Mucosa of stomach (tissue), 1 donor: ENCODE data around the gene SEMA4G.
"Not testable (repeated sequence)": the region's sequence is repeated elsewhere in the genome, so short reads cannot be mapped to it uniquely, and the experiment has no call there.

Experiments used
- H3K27me3 ChIP-seq: one replicate; pipeline ENCODE4 v1.7.0; 2013; ENCODE audit warnings: mild to moderate bottlenecking, low read length; ENCODE audit not compliant: control insufficient read depth, insufficient read depth
- H3K36me3 ChIP-seq: one replicate; pipeline ENCODE4 v1.7.0; 2013; ENCODE audit warnings: low read length; ENCODE audit not compliant: control insufficient read depth, insufficient read depth
- H3K4me1 ChIP-seq: one replicate; pipeline ENCODE4 v1.7.0; 2013; ENCODE audit warnings: mild to moderate bottlenecking, low read length; ENCODE audit not compliant: control insufficient read depth, insufficient read depth
- H3K4me3 ChIP-seq: one replicate; pipeline ENCODE4 v1.7.0; 2013; ENCODE audit warnings: low read length
- H3K9ac ChIP-seq: one replicate; pipeline ENCODE4 v1.7.0; 2013; ENCODE audit warnings: mild to moderate bottlenecking, low read length, moderate library complexity
- H3K9me3 ChIP-seq: one replicate; pipeline ENCODE4 v1.7.0; 2013; ENCODE audit warnings: mild to moderate bottlenecking, low read length, moderate library complexity; ENCODE audit not compliant: control insufficient read depth
- donor health status: Pancreatic carcinoma.

The SEMA4G gene

GRCh38 chr10:100972904-100973535 is 3.7 kb downstream of the SEMA4G start:
- Histone ChIP-seq H3K9me3 (no peaks in the 10 kb centered on the region), H3K4me1 (peaks cover 40% of the 10 kb centered on the region), H3K36me3 (peaks cover 6% of the 10 kb centered on the region), H3K9ac (no peak overlapping the region), H3K27me3 (no peaks in the 10 kb centered on the region), H3K4me3 (no peak overlapping the region)

- H3K9ac ChIP-seq, H3K4me3 ChIP-seq, H3K9me3 ChIP-seq, H3K27me3 ChIP-seq: not testable (repeated sequence)
- Histone ChIP-seq H3K4me1 (peaks cover 28% of the 10 kb centered on the region), H3K36me3 (peaks cover 14% of the 10 kb centered on the region)
Measured at GRCh38 chr10:100975397-100975796, 6.1 kb downstream of the SEMA4G start.

- no peaks in the 10 kb centered on the region for H3K27me3 ChIP-seq
- H3K9ac ChIP-seq: no peak overlapping the region
- no peaks in the 10 kb centered on the region for H3K9me3 ChIP-seq
- H3K36me3 ChIP-seq: peaks cover 14% of the 10 kb centered on the region
- peaks cover 13% of the 10 kb centered on the region for H3K4me1 ChIP-seq
- no peak overlapping the region for H3K4me3 ChIP-seq
Measured at GRCh38 chr10:100976906-100977305, 7.6 kb downstream of the SEMA4G start.

GRCh38 chr10:100977436-100977835 is 8.1 kb downstream of the SEMA4G start:
- Histone ChIP-seq H3K9ac (no peak overlapping the region), H3K4me3 (no peak overlapping the region), H3K4me1 (peaks cover 7% of the 10 kb centered on the region), H3K36me3 (peaks cover 14% of the 10 kb centered on the region), H3K9me3 (no peaks in the 10 kb centered on the region), H3K27me3 (no peaks in the 10 kb centered on the region)

- Histone ChIP-seq H3K4me1 (no peaks in the 10 kb centered on the region), H3K4me3 (no peak overlapping the region), H3K9me3 (no peaks in the 10 kb centered on the region), H3K9ac (no peak overlapping the region), H3K27me3 (no peaks in the 10 kb centered on the region), H3K36me3 (peaks cover 14% of the 10 kb centered on the region)
Measured at GRCh38 chr10:100978121-100978900, 9.0 kb downstream of the SEMA4G start.

GRCh38 chr10:100978901-100979195 is 9.5 kb downstream of the SEMA4G start:
- H3K4me1 ChIP-seq: no peaks in the 10 kb centered on the region
- H3K36me3 ChIP-seq: peaks cover 14% of the 10 kb centered on the region
- H3K4me3 ChIP-seq: no peak overlapping the region
- H3K27me3 ChIP-seq: no peaks in the 10 kb centered on the region
- no peak overlapping the region for H3K9ac ChIP-seq
- H3K9me3 ChIP-seq: no peaks in the 10 kb centered on the region

- H3K36me3 ChIP-seq: peaks cover 14% of the 10 kb centered on the region
Measured at GRCh38 chr10:100979791-100980272, 10.5 kb downstream of the SEMA4G start.

GRCh38 chr10:100980311-100980710 is 11.0 kb downstream of the SEMA4G start:
- Histone ChIP-seq H3K4me1 (no peaks in the 10 kb centered on the region), H3K27me3 (no peaks in the 10 kb centered on the region), H3K9me3 (no peaks in the 10 kb centered on the region), H3K4me3 (no peak overlapping the region), H3K9ac (no peak overlapping the region), H3K36me3 (peaks cover 14% of the 10 kb centered on the region)

More at GRCh38 chr10:100979791-100980272, 10.5 kb downstream of the SEMA4G start:
- H3K4me3 ChIP-seq: no peak overlapping the region
- H3K27me3 ChIP-seq: no peaks in the 10 kb centered on the region
- no peak overlapping the region for H3K9ac ChIP-seq
- H3K9me3 ChIP-seq: no peaks in the 10 kb centered on the region
- H3K4me1 ChIP-seq: no peaks in the 10 kb centered on the region

GRCh38 chr10:100980711-100981110 is 11.4 kb downstream of the SEMA4G start:
- Histone ChIP-seq H3K9ac (no peak overlapping the region), H3K9me3 (no peaks in the 10 kb centered on the region), H3K4me1 (no peaks in the 10 kb centered on the region), H3K27me3 (no peaks in the 10 kb centered on the region), H3K36me3 (peaks cover 14% of the 10 kb centered on the region), H3K4me3 (no peak overlapping the region)

GRCh38 chr10:100981178-100981772 is 12.0 kb downstream of the SEMA4G start:
- H3K9me3 ChIP-seq: no peaks in the 10 kb centered on the region
- H3K36me3 ChIP-seq: peaks cover 10% of the 10 kb centered on the region
- H3K4me3 ChIP-seq: no peak overlapping the region
- no peak overlapping the region for H3K9ac ChIP-seq
- no peaks in the 10 kb centered on the region for H3K27me3 ChIP-seq
- H3K4me1 ChIP-seq: peaks cover under 1% of the 10 kb centered on the region

- Histone ChIP-seq H3K4me3 (no peak overlapping the region), H3K27me3 (no peaks in the 10 kb centered on the region), H3K4me1 (peaks cover 15% of the 10 kb centered on the region), H3K36me3 (peaks cover 8% of the 10 kb centered on the region), H3K9me3 (no peaks in the 10 kb centered on the region), H3K9ac (no peak overlapping the region)
Measured at GRCh38 chr10:100982916-100983830, 13.9 kb downstream of the SEMA4G start.
